HL-60/S4 treated with phorbol 12-myristate 13-acetate at 8.2 ng/mL for 4 days and 3 days (cell line): ENCODE results near the gene SLC39A9.
"Not testable (repeated sequence)": the region's sequence is repeated elsewhere in the genome, so short reads cannot be mapped to it uniquely, and the experiment has no call there.

ENCODE experiments used
- in situ Hi-C: fragments of 300-500 bp; cut with MboI; formaldehyde crosslinking; loops from 2 replicates; pipeline ENCODE4 v1.15.0; 2022; ENCODE audit warnings: low sequenced_read_pairs

SLC39A9 gene

DNA sequence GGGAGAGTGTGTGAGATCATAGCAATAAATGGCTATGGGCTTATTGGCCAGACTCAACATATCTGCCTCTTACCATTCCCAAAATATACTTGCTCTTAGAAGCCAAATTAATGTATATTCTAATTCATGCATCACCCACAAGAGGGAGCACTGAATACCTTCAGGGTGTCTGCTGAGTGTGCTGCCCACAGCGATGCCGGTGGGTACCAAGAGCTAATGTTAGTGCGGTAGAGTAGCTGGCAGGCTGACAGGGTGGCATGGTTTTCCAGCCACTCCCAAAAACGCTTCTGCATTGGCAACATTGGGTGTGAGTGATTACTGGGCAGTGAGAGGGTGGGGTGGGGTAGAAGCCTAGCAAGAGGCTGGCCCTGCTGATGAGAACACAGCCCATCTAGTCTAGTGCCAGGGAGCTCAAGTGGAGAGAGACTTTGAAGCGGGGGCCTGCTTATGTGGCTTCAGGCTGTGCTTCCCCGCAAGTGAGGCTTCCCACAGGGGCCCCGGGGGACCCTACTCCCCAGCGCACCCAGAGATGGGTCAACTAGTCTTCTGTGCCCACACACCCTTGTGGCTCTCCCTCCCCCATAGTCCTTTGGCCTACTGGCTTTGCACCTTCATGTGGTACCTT lies 76.8 kb downstream of the SLC39A9 start:
- in situ Hi-C loops = no loop called here

DNA sequence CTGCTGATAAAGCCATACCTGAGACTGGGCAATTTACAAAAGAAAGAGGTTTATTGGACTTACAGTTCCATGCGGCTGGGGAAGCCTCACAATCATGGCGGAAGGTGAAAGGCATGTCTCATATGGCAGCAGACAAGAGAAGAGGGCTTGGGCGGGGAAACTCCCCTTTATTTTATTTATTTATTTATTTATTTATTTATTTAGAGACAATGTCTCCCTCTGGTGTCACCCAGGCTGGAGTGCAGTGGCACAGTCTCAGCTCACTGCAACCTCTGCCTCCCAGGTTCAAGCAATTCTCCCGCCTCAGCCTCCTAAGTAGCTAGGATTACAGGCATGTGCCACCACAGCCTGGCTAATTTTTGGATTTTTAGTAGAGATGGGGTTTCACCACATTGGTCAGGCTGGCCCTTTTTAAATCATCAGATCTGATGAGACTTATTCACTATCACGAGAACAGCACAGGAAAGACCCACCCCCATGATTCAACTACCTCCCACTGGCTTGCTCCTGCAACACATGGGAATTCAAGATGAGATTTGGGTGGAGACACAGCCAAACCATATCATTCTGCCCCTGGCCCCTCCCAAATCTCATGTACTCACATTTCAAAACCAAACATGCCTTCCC lies 78.4 kb downstream of the SLC39A9 start:
- in situ Hi-C loops = not testable (repeated sequence)

DNA sequence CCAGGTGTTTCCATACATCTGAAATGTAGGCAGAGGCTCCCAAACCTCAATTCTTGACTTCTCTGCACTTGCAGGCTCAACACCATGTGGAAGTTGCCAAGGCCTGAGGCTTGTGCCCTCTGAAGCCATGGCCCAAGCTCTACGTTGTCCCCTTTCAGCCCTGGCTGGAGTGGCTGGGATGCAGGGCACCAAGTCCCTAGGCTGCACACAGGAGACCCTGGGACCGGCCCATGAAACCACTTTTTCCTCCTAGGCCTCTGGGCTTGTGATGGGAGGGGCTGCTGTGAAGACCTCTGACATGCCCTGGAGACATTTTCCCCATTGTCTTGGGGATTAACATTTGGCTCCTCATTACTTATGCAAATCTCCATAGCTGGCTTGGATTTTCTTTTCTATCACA lies 79.6 kb downstream of the SLC39A9 start:
- in situ Hi-C loops = not testable (repeated sequence)

DNA sequence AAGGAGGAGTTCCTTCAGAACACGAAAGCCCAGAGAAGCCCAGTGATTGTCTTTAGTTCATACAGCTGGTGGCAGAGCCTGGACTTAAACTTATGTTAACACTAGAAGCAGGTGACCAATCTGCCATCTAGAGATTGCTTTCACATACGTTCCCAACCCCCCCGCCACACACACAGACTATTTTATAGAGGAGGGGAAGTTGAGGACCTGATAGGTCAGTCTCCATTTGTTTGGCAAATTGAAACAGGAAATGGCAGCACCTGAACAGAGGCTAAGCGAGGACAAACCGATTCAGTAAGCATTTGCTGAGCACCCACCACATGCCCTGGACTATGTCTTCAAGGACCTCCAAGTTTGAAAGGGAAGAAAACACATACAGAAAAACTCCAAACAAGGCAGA lies 81.2 kb downstream of the SLC39A9 start:
- in situ Hi-C loops = no loop called here

DNA sequence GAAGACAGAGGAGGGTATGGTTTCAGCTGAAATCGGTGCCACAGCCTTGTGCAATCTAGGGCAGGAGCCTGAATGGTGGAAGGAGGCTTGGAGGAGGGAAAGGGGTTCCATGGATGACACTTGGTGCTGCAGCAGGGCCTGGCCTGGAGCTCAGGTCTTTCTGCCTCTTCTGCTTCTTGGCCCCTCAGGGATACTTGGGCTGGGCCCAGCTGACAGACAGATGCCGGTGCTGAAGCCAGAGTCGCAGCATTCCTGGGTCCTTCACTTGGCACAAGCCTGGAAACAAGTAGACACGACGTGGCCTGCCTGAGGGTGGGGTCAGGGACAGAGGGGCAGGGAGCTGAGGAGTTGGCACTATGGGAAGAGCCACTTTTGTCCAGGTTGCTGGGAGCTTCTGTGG lies 81.6 kb downstream of the SLC39A9 start:
- in situ Hi-C loops = no loop called here

DNA sequence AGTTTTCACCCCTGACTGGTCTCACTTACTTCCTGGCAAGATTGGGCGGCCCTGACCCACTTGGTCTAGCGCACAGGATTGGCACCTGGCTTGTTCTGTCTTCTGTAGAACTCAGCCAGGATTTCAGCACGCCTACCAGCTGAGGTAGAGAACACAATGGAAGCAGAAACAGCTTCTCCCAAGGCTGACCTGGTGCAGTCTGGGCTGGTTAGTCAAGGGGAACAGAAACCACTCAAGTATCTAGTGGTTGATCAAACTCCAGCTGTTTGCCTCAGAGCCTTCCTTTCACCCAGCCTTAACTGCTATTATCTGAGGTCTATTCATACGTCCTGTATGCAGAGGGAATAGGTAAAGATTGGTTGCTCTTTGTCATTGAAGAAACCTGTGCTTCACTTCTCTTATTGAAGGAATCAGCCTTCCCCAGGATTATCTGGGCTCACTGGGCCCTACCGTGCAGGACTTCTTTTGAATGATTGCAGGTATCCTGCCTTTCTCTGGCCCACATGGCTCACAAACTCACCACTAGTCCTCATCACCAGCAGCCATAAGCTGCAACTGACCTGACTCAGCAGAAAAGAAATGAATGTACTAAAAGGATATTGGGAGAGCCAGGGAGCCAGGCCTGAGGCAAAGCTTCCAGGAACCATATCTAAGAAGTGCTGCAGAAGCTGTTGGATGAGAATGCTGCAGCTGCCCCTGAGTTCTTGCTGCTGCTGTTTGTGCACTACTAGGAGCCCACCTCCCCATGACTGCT lies 83.5 kb downstream of the SLC39A9 start:
- in situ Hi-C loops = no loop called here

DNA sequence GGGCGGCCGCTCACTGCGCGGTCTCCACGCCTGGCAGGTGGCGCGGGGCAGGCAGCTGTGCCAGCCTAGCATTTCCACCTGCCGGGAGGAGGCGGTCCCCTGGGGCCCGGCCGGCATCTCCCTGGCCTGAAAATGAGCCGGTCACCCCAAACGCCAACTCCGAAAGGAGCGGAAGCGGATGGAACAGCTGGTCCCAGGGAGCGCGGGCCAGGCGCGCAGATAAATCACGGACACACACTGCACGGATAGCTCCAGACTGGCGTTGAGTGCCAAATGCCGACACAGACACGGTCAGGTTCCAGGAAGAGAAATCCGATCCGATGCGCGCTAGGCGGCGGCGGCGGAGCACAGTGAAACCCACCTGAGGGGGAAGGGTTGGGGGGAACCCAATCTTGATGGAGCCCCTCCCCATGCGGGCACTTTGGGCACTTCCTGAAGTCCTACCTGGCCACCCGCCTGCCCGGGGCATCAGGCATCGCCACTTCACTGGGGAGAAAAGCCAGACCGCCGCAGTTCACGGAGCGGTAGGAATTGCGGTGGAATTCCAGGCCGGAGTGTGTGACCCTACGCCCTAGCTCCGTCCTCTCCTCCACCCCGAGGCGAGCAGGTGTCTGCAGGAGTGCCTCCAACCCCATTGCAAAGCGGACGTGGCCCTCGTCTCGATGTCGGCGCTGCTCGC lies 85.4 kb downstream of the SLC39A9 start:
- in situ Hi-C loops = no loop called here

DNA sequence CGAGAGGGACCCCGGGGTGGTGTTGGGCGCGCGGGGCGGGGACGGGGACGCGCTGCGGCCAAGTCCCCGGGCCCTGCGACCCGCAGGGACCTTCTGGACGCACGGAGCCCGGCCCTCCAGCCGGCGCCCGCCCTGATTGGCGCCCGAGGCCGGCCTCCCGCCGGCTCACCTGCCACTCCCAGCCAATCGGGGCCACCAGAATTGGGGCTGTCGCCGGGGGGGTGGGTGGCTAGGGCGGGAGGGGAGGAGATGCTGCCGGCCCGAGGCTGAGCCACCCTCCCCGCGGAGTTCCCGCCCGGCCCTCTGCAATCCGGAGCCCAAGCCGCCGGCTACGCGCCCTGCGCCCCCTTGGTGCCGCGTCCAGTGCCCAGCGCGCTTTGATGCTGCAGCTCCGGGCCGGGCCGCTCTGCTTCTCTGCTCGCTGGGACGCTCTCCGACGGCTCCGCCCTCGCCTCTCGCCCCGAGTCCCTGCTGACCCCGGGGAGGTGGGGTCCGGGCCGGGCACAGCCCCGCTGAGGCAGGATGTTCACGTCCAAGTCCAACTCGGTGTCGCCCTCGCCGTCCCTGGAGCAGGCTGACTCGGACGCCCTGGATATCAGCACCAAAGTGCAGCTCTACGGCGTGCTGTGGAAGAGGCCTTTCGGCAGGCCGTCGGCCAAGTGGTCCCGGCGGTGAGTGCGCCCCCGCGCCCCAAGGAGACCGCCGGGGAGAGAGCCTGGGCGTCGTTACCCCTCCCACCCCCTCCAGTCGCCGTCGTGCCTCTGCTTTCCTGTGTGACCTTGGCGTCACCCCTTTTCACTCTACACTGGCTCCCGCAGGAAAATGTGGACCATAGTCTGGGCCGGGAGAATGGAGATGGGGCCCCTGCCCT lies 86.2 kb downstream of the SLC39A9 start, which contains the start of gene PLEKHD1:
Gene PLEKHD1 (plus strand): TSS at position 285 of the 871 bp plus-strand sequence. CDS start 238 bp downstream, at position 523.
- in situ Hi-C loops = no loop called here

DNA sequence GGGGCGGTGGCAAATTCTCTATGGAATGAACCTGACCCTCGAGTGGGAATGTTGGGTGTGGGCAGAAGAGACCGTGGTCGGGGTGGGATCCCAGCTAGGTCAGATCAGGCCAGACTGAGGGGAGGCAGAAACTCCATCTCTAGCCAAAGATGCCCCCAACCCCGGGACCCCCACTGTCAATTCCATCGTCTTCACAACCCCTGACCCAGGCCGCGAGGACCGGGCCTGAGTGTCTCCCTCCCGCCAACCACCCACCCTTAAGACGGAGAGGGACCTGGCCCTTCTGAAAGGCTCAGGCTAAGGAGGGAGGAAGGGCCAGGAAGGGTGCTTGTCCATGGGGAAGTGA lies 86.8 kb downstream of the SLC39A9 start:
- in situ Hi-C loops = no loop called here

DNA sequence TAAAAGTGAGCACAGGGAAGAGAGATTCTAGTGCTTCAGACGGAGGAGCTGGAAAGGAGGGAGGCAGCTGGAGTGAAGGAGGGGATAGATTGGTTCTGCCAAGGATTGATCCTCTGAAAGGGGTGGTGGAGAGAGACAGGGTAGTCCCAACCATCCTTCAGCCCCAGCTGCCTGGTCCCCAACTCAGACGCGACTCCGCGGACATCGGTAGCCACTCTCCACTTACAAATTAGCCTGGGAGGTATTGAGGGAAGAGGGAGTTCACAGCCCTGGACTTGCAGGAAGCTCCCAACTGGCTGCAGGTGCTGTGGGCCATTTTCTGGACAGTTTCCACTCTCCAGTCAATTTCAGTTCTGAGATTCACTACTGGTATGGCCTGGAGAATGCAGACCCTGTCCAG lies 87.2 kb downstream of the SLC39A9 start:
- in situ Hi-C loops = no loop called here

DNA sequence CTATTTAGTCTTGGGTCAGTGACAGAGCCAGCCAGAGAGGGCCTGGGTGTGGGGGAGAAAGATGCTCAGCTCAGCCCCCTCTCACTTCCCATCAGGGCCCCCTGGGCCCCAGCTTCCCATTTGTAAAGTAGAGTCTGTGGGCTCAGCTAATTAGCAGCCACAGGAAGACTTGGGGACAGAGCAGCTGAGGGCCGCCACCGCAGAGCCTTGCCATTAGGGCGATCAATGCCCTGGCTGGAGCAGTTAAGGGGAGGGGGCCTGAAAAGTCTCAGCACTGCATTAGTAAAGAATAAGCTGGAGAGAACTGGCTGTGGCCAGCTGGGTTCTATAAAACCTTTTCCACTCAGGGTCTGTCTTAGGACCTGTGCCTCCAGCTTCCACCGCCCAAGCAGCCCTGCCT lies 88.7 kb downstream of the SLC39A9 start:
- in situ Hi-C loops = no loop called here

DNA sequence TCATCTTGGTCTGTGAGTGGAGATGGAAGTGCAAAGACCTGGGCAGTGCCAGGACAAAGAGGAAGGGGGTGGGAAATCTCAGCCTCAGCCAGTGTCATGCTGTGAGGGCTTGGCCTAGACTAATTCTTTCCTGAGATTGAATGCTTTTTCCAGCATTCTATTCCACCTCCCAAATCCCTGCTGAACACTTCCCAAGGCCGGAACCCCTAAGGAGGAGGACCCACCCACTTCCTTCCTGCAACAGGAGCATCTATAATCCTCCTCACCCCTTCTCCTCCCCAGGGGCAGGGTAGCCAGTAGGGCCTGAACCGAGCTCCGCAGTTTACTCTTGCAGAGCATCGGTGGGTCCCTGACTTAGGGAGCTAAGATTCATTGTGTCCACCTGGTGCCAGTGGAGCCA lies 89.3 kb downstream of the SLC39A9 start:
- in situ Hi-C loops = no loop called here

DNA sequence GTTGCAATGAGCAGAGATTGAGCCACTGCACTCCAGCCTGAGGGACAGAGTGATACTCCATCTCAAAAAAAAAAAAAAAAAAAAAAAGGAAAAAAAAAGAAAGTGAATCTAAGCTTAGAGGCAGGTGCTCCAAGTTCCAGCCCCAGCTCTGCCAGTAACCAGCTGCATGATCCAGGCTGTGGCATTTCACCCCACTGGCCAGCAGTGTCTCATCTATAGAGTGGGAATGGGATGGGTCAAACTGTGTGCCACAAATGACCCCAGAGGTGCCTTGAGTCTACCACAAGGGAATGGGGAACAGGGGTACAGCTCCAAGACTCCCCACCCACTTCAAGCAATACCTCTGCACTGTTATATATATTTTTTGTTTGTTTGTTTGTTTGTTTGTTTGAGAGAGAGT lies 91.0 kb downstream of the SLC39A9 start:
- in situ Hi-C loops = no loop called here

DNA sequence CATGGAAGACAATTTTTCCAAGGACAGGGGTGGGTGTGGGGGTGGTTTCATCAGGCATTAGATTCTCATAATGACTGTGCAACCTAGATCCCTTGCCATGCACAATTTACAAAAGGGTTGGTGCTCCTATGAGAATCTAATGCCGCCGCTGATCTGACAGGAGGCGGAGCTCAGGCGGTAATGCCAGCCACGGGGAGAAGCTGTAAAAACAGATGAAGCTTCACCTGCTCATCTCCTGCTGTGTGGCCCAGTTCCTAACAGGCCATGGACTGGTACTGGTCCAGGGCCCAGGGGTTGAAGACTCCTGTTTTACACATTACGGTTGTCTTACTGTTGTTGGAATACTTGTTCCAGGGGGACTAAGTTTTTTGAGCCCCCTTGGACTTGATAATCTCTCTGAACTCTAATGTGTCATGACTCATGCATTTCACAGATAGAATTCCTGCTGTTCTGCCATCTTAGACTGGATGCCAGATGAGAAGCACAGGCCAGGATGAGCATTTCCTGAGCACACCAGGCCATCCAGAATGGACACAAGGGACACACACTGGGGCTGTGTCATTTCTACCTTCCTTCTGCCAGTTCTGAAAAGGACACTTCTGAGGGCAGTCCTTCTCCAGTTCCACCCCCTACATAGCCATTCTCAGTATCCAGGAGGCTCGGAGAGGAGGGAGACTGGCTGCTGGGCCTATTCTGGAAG lies 91.9 kb downstream of the SLC39A9 start:
- in situ Hi-C loops = no loop called here

DNA sequence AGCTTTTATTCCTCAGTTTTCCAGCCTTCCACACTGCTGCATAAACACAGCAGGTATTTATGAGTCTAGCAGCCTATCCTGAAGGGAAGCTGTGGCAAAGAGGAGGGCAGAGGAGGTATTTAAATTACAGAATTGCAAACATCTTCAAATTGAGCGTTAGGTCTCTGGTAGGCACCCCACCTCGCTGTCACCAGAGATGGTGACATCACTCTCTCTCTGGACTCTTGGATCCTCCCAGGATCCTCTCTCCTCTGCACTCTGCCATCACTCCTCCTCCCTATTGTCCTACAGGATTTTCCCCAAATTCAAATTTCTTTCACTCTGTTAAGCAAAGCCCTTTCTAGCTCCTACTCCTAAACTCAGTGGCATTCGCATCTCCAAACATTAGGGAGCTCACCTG lies 92.7 kb downstream of the SLC39A9 start:
- in situ Hi-C loops = no loop called here

DNA sequence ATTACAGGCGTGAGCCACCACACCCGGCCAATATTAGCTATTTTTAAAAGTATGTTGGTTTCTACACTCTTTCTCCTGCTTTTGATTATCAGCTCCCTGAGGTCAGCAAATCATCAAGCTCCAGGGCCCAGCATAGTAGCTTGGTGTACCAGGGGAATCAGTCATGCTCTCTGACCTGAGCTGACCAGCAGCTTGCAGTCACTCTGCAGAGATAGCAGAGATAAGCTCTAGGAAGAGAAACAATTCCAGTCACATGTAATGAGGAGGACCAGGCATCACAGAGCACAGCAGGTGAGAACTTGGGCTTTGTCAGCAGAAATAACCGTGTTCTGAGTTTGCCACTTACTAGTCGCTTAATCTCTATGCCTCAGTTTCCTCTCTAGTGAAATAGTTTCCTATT lies 94.5 kb downstream of the SLC39A9 start:
- in situ Hi-C loops = no loop called here

DNA sequence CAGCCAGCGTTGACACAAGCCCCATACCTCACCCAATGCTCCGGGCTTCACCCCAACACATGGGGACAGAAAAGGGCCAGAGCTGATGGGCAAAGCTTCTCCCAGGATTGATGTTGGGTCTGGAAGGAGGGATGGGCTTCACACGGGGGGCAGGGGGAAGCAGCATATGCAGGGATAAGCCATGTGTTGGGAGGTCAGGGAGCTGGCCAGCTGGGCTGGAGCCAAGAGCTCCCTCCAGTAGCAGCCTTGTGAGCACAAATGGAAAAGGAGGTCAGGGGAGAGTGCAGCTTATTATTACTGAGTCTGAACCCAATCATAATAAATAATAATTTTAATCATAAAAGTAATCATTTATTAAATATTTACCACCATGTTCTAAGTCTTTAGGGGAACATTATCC lies 95.3 kb downstream of the SLC39A9 start:
- in situ Hi-C loops = no loop called here

DNA sequence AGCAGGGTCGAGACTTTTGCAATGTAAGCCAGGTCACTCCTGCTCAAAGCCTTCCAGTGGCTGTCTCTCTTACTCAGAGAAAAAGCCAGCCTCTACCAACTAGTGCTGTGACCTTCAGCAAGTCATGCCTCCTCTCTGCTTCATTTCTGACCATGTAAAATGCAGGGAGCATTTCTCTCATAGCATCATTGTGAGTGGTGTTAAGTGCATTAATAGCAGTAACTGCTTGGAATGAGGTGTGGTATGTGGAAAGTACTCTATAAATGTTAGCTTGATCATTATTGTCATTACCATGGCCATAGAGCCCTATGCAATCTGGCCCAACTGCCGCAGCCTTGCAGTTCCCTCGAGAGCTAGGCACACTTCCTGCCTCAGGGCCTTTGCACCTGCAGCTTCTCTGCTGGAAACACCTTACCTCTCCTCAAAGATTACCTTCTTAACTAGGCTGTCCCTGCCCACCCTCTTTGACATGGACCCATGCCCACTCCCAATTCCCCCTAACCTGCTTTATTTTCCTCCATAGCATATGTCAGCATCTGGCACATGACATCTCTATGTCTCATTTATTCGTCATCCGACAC lies 96.9 kb downstream of the SLC39A9 start:
- in situ Hi-C loops = no loop called here

DNA sequence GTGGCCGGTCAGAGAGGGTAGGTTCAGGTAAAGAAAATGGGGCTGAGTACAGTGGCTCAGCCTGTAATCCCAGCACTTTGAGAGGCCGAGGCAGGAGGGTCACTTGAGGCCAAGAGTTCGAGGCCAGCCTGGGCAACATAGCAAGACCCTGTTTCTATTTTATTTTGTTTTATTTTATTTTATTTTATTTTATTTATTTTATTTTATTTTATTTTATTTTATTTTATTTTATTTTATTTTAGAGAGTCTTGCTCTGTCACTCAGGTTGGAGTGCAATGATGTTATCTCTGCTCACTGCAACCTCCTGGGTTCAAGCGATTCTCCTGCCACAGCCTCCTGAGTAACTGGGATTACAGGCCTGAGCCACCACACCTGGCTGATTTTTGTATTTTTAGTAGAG lies 99.4 kb downstream of the SLC39A9 start:
- in situ Hi-C loops = not testable (repeated sequence)

DNA sequence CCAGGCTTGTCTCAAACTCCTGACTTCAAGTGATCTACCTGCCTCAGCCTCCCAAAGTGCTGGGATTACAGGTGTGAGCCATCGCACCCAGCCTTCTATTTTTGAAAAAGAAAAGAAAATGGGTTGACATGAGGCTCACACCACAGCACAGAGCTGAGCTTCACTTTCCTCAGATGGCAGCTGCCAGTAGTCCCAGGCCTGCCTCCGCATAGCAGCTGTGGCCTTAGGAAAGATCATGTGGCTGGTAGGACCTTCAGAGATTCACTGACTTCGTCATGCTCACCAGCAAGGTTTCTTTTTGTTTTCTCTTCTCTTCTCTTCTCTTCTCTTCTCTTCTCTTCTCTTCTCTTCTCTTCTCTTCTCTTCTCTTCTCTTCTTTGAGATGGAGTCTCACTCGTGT lies 99.8 kb downstream of the SLC39A9 start:
- in situ Hi-C loops = not testable (repeated sequence)
